Naive thymus-derived CD4-positive, alpha-beta T cell (primary cell): ENCODE measurements around the gene IL17B. TPM values are rescaled to one million over a fixed set of nuclear protein-coding genes. Genes with fewer than 3 reads are reported as not detected.
A peak's percentile ranks its signal among the peaks of the same experiment; 100 is the strongest.

Experiments
- ATAC-seq: fragments of 150-1000 bp; cut with Tn5 transposase; 2 replicates; pipeline ENCODE4 v1.10.0; 2021; ENCODE audit warnings: mild to moderate bottlenecking, moderate library complexity
- CTCF ChIA-PET: fragments of 350-600 bp; sonication (Branson Sonifier 250); formaldehyde crosslinking; loops from one replicate; lab custom pipeline; 2021; ENCODE audit warnings: antibody characterized with exemption; lab: Charles Lee
- POLR2A ChIA-PET: fragments of 350-600 bp; sonication (Branson Sonifier 250); formaldehyde crosslinking; loops from one replicate; lab custom pipeline; 2021; ENCODE audit warnings: antibody characterized with exemption, inconsistent platforms; lab: Charles Lee
- DNase-seq, 9 donors: peaks; one replicate each; pipeline versions ENCODE4 v3.0.0 to v3.0.0-alpha.2; 2020 to 2022; ENCODE audit warnings: mixed read lengths in 1 of 9
- H3K27ac ChIP-seq: one replicate; pipeline ENCODE4 v1.7.0; 2013; ENCODE audit warnings: mild to moderate bottlenecking, low read depth, low read length, moderate library complexity
- H3K27me3 ChIP-seq, 2 donors: one replicate each; pipeline ENCODE4 v1.7.0; 2013; ENCODE audit warnings: low read length in 2 of 2, mild to moderate bottlenecking in 2 of 2, moderate library complexity in 2 of 2; ENCODE audit not compliant: control insufficient read depth in 2 of 2, insufficient read depth in 2 of 2
- H3K36me3 ChIP-seq, 3 experiments: 1 replicate in 2 of 3; 2 replicates in 1 of 3; pipeline ENCODE4 v1.7.0; 2013; ENCODE audit warnings: low read length in 3 of 3, mild to moderate bottlenecking in 3 of 3, moderate library complexity in 1 of 3; ENCODE audit not compliant: insufficient read depth in 3 of 3, control insufficient read depth in 2 of 3
- H3K4me1 ChIP-seq, 2 donors: one replicate each; pipeline ENCODE4 v1.7.0; 2013; ENCODE audit warnings: low read length in 2 of 2, mild to moderate bottlenecking in 2 of 2, moderate library complexity in 1 of 2; ENCODE audit not compliant: control insufficient read depth in 2 of 2, insufficient read depth in 2 of 2
- H3K4me3 ChIP-seq: 2 replicates; pipeline ENCODE4 v1.7.0; 2013; ENCODE audit warnings: mild to moderate bottlenecking, low read length
- H3K9me3 ChIP-seq, 3 experiments: 1 replicate in 2 of 3; 2 replicates in 1 of 3; pipeline ENCODE4 v1.7.0; 2013; ENCODE audit warnings: low read length in 3 of 3; ENCODE audit not compliant: control insufficient read depth in 2 of 3
- H3K27ac Mint-ChIP-seq, 9 donors: one replicate each; pipeline ENCODE4 v1.8.0; 2020 to 2022; ENCODE audit warnings: mixed read lengths in 9 of 9, mild to moderate bottlenecking in 8 of 9, moderate library complexity in 5 of 9, inconsistent platforms in 2 of 9
- H3K27me3 Mint-ChIP-seq, 5 donors: one replicate each; pipeline ENCODE4 v1.8.0; 2021 to 2022; ENCODE audit warnings: mixed read lengths in 5 of 5, mild to moderate bottlenecking in 1 of 5
- H3K36me3 Mint-ChIP-seq, 5 donors: one replicate each; pipeline ENCODE4 v1.8.0; 2020 to 2022; ENCODE audit warnings: mixed read lengths in 5 of 5, mild to moderate bottlenecking in 3 of 5, inconsistent platforms in 1 of 5
- H3K4me1 Mint-ChIP-seq, 7 donors: one replicate each; pipeline ENCODE4 v1.8.0; 2020 to 2022; ENCODE audit warnings: mixed read lengths in 7 of 7, mild to moderate bottlenecking in 3 of 7, inconsistent platforms in 1 of 7
- H3K4me3 Mint-ChIP-seq, 10 donors: one replicate each; pipeline ENCODE4 v1.8.0; 2020 to 2022; ENCODE audit warnings: mild to moderate bottlenecking in 10 of 10, mixed read lengths in 10 of 10, moderate library complexity in 6 of 10, inconsistent platforms in 2 of 10
- H3K9me3 Mint-ChIP-seq, 11 donors: one replicate each; pipeline ENCODE4 v1.8.0; 2020 to 2022; ENCODE audit warnings: mixed read lengths in 11 of 11, mild to moderate bottlenecking in 4 of 11, inconsistent platforms in 1 of 11, moderate library complexity in 1 of 11
- intact Hi-C, 2 donors: fragments of 100-400 bp; cut with micrococcal nuclease; formaldehyde crosslinking; loops; one replicate each; pipeline ENCODE4 v1.15.1; 2023
- polyA plus RNA-seq, 2 donors: library from polyadenylated mRNA; unstranded; fragments of 300-500 nt; fragmentation: Illumina TruSeq; gene quantifications; one replicate each; pipeline ENCODE4 v1.2.3, GENCODE V29; 2021
- total RNA-seq, 6 experiments: library from RNA in 5 of 6; stranded (reverse) in 5 of 6; gene quantifications; 1 replicate in 5 of 6; 2 replicates in 1 of 6; pipeline ENCODE4 v1.2.3 and lab custom pipeline; 2021 to 2026

The IL17B gene
- total and polyA plus RNA-seq, 7 experiments from 2014 or later: not detected

- no peak overlapping the region for H3K27ac Mint-ChIP-seq
- no peaks in the 10 kb centered on the region for H3K9me3 ChIP-seq
- intact Hi-C loops: no loop called here
- no peaks in the 10 kb centered on the region for H3K9me3 Mint-ChIP-seq
- H3K4me3 ChIP-seq: no peak overlapping the region
- H3K36me3 ChIP-seq: no peaks in the 10 kb centered on the region
- H3K27me3 Mint-ChIP-seq: no peaks in the 10 kb centered on the region
- DNase-seq: no peak
- H3K4me3 Mint-ChIP-seq: no peak overlapping the region
- peaks cover 0 to 11% (median 9%) of the 10 kb centered on the region in 5 donors for H3K36me3 Mint-ChIP-seq
- no peaks in the 10 kb centered on the region for H3K4me1 ChIP-seq
- ChIA-PET CTCF (interaction anchor here (0.6 to 8.0 kb wide), 3 partner anchors 9 to 217 kb away, joined by 3 to 147 read pairs (median 4); no protein-coding TSS in a partner anchor), POLR2A (interaction anchor here (0.6 to 1.1 kb wide), 2 partner anchors 32 to 896 kb away, joined by 3 to 10 read pairs; no protein-coding TSS in a partner anchor)
- H3K4me1 Mint-ChIP-seq: peaks cover 0 to 6% (median 5%) of the 10 kb centered on the region in 7 donors
- H3K27me3 ChIP-seq: no peaks in the 10 kb centered on the region
- no peak for ATAC-seq
- no peak overlapping the region for H3K27ac ChIP-seq
Measured at GRCh38 chr5:149376104-149376503, 3.0 kb downstream of the IL17B start.

- intact Hi-C loops: no loop called here
- H3K36me3 ChIP-seq: no peaks in the 10 kb centered on the region
- Mint-ChIP-seq H3K36me3 (peaks cover 0 to 11% (median 9%) of the 10 kb centered on the region in 5 donors), H3K4me3 (no peak overlapping the region), H3K9me3 (no peaks in the 10 kb centered on the region), H3K27ac (no peak overlapping the region), H3K4me1 (peaks cover 0 to 8% (median 6%) of the 10 kb centered on the region in 7 donors), H3K27me3 (no peaks in the 10 kb centered on the region)
- H3K4me1 ChIP-seq: no peaks in the 10 kb centered on the region
- DNase-seq: no peak
- ChIA-PET POLR2A (interaction anchor here (0.6 kb wide), 1 partner anchor 896 kb away, joined by 3 read pairs; no protein-coding TSS in a partner anchor), CTCF (interaction anchor here (0.6 to 8.0 kb wide), 4 partner anchors 58 to 424 kb away, joined by 3 to 147 read pairs (median 4); no protein-coding TSS in a partner anchor)
- no peak overlapping the region for H3K27ac ChIP-seq
- H3K4me3 ChIP-seq: no peak overlapping the region
- no peaks in the 10 kb centered on the region for H3K9me3 ChIP-seq
- ATAC-seq: no peak
- no peaks in the 10 kb centered on the region for H3K27me3 ChIP-seq
Measured at GRCh38 chr5:149375434-149375833, 3.7 kb downstream of the IL17B start.

GRCh38 chr5:149374801-149375200 is 4.3 kb downstream of the IL17B start:
- H3K4me3 Mint-ChIP-seq: no peak overlapping the region
- CTCF ChIA-PET: interaction anchor here (8.0 kb wide), 1 partner anchor 57 kb away, joined by 147 read pairs; no protein-coding TSS in a partner anchor
- intact Hi-C loops: no loop called here
- H3K27me3 Mint-ChIP-seq: no peaks in the 10 kb centered on the region
- no peaks in the 10 kb centered on the region for H3K27me3 ChIP-seq
- H3K36me3 Mint-ChIP-seq: peaks cover 0 to 11% (median 9%) of the 10 kb centered on the region in 5 donors
- ATAC-seq (no peak), DNase-seq (no peak)
- H3K36me3 ChIP-seq: no peaks in the 10 kb centered on the region
- H3K27ac ChIP-seq: no peak overlapping the region
- H3K27ac Mint-ChIP-seq: no peak overlapping the region
- H3K4me3 ChIP-seq: no peak overlapping the region
- POLR2A ChIA-PET: no interaction called here
- no peaks in the 10 kb centered on the region for H3K9me3 Mint-ChIP-seq
- no peaks in the 10 kb centered on the region for H3K4me1 ChIP-seq
- no peaks in the 10 kb centered on the region for H3K9me3 ChIP-seq
- peaks cover 0 to 9% (median 6%) of the 10 kb centered on the region in 7 donors for H3K4me1 Mint-ChIP-seq

DNA sequence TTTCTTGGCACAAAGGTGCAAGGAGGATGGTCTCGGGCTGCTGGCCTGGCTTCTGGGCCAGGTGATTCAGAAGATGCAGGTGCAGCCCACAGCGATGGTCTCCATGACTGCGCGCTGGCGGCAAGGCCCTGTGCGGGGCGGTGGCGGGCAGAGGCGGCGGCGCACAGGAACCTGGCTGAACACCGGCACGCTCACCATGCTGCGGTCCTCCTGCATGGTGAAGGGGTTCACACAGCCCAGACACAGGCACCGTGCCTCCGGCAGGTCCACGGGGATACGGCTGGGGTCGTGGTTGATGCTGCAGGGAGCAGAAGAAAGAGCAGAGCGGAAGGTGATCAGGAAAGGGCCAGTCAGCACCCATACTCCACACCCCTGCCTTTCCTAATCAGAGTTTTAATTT is 4.8 kb downstream of the IL17B start:
- ATAC-seq: no peak
- H3K27ac Mint-ChIP-seq: no peak overlapping the region
- Histone ChIP-seq H3K4me3 (no peak overlapping the region), H3K4me1 (no peaks in the 10 kb centered on the region), H3K27me3 (no peaks in the 10 kb centered on the region), H3K36me3 (no peaks in the 10 kb centered on the region), H3K9me3 (no peaks in the 10 kb centered on the region), H3K27ac (no peak overlapping the region)
- H3K4me1 Mint-ChIP-seq: peaks cover 0 to 10% (median 6%) of the 10 kb centered on the region in 7 donors
- DNase-seq: peak in 1 of 9 donors; percentile 9
- intact Hi-C loops: no loop called here
- POLR2A ChIA-PET: no interaction called here
- no peaks in the 10 kb centered on the region for H3K9me3 Mint-ChIP-seq
- peaks cover 0 to 11% (median 9%) of the 10 kb centered on the region in 5 donors for H3K36me3 Mint-ChIP-seq
- H3K27me3 Mint-ChIP-seq: no peaks in the 10 kb centered on the region
- H3K4me3 Mint-ChIP-seq: no peak overlapping the region
- CTCF ChIA-PET: interaction anchor here (1.9 to 8.0 kb wide), 2 partner anchors 57 to 60 kb away, joined by 6 to 147 read pairs; no protein-coding TSS in a partner anchor

DNA sequence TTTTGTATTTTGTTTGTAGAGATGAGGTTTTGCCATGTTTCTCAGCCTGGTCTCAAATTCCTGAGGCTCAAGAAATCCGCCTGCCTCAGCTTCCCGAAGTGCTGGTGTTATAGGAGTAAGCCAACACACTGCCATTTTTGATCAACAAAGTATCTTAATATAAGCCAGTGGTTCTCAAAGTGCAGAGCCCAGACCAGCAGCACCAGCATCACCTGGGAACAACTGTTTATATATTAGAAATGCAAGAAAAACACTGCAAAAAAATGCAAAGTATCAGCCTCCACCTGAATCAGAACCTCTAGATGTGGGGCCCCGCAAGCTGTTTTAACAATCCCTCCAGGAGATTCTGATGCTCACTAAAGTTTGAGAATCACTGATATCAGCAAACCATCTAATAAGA is 6.2 kb downstream of the IL17B start:
- Mint-ChIP-seq H3K4me1 (peaks cover 0 to 18% (median 15%) of the 10 kb centered on the region in 7 donors), H3K9me3 (peaks cover 0 to 2% (median 0%) of the 10 kb centered on the region in 11 donors), H3K4me3 (no peak overlapping the region), H3K36me3 (peaks cover 0 to 11% (median 9%) of the 10 kb centered on the region in 5 donors), H3K27me3 (no peaks in the 10 kb centered on the region), H3K27ac (no peak overlapping the region)
- H3K4me1 ChIP-seq: no peaks in the 10 kb centered on the region
- no peak overlapping the region for H3K4me3 ChIP-seq
- CTCF ChIA-PET: interaction anchor here (1.0 to 8.0 kb wide), 8 partner anchors 9 to 74 kb away, joined by 3 to 147 read pairs (median 6); partner anchors contain the start of gene GRPEL2
- no peak for DNase-seq
- peaks cover 0 to 4% (median 0%) of the 10 kb centered on the region in 3 experiments for H3K36me3 ChIP-seq
- intact Hi-C loops: no loop called here
- POLR2A ChIA-PET: interaction anchor here (1.1 to 1.3 kb wide), 2 partner anchors 28 to 56 kb away, joined by 3 read pairs; no protein-coding TSS in a partner anchor
- H3K9me3 ChIP-seq: no peaks in the 10 kb centered on the region
- no peaks in the 10 kb centered on the region for H3K27me3 ChIP-seq
- no peak overlapping the region for H3K27ac ChIP-seq
- ATAC-seq: no peak

DNA sequence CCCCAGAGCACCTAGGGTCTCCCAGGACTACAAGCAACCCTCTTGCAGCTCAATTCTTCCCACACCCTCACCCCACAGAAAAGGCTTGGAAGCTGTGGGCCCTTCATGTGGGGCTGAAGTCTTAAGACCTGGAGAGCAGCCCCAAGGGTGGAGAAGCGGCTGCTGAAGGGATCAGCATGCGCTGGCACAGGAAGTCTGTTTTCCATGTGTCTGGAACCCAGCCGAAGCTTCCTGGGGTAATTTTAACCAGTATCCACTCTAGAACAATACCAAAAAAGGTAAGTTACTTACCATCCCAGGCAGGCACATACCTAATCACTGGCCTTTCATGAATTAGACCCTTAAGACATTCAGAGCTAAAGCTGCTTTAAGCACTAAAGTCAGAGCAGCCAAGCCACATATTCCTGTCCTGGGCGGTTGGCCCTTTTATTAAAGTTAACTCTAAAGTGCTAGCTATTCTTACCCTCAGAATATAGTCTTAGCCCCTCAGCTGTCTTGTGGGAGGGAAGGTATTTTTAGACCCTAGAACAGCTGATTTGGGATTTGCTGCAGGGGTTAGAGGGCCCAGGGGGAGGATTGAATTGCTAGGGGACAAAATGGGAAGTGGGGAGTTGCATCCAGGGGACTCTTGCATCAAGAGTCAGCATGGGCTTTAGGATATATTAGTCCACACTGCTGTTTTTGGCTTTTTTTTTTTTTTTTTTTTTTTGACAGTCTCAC is 6.9 kb downstream of the IL17B start:
- CTCF ChIA-PET: interaction anchor here (0.6 to 8.0 kb wide), 20 partner anchors 9 to 193 kb away, joined by 3 to 147 read pairs (median 6); partner anchors contain the start of genes AFAP1L1 and GRPEL2
- DNase-seq (no peak), ATAC-seq (no peak)
- peaks cover 0 to 4% (median 0%) of the 10 kb centered on the region in 3 experiments for H3K36me3 ChIP-seq
- no peak overlapping the region for H3K27ac ChIP-seq
- no peak overlapping the region for H3K27ac Mint-ChIP-seq
- H3K4me3 ChIP-seq: no peak overlapping the region
- peaks cover 0 to 2% (median 0%) of the 10 kb centered on the region in 11 donors for H3K9me3 Mint-ChIP-seq
- POLR2A ChIA-PET: interaction anchor here (0.6 to 1.7 kb wide), 6 partner anchors 12 to 211 kb away, joined by 3 to 5 read pairs (median 4); no protein-coding TSS in a partner anchor
- peaks cover 0 to 7% of the 10 kb centered on the region in 2 donors for H3K4me1 ChIP-seq
- H3K9me3 ChIP-seq: no peaks in the 10 kb centered on the region
- no peak overlapping the region for H3K4me3 Mint-ChIP-seq
- H3K4me1 Mint-ChIP-seq: peaks cover 2 to 24% (median 22%) of the 10 kb centered on the region in 7 donors
- intact Hi-C loops: no loop called here
- H3K27me3 ChIP-seq: no peaks in the 10 kb centered on the region
- no peaks in the 10 kb centered on the region for H3K27me3 Mint-ChIP-seq
- peaks cover 0 to 10% (median 7%) of the 10 kb centered on the region in 5 donors for H3K36me3 Mint-ChIP-seq
